ENCODE results near the gene PIGX. TPM values are rescaled to one million over a fixed set of nuclear protein-coding genes. Genes with fewer than 3 reads are reported as not detected.

The PIGX gene
- total RNA-seq, 3 donors from 2014 or later (not counting 1 experiment from before 2014, with no cell fraction given): 23.9 to 31.8 (median 24.2) TPM

GRCh38 chr3:196667056-196667825 lies 44.9 kb upstream of the PIGX start:
- peaks cover 8% of the 10 kb centered on the region for H3K4me1 ChIP-seq (ENCODE audit: control insufficient read depth, insufficient read depth, low read length)
- Mint-ChIP-seq H3K36me3 (no peaks in the 10 kb centered on the region), H3K27me3 (ENCODE audit: low read depth in 2 of 2) (no peaks in the 10 kb centered on the region), H3K4me1 (peaks cover 18 to 26% of the 10 kb centered on the region in 2 donors), H3K27ac (peak overlapping the region; percentile 14 to 21), H3K4me3 (no peak overlapping the region), H3K9me3 (no peaks in the 10 kb centered on the region)
- ATAC-seq (peak in 2 of 3 donors; percentile 46 to 83), DNase-seq (no peak)
- no peaks in the 10 kb centered on the region for H3K9me3 ChIP-seq (ENCODE audit: control insufficient read depth, insufficient read depth, low read length)
- WGBS (ENCODE audit: insufficient coverage): 93% methylated on average over 12 of the region's 14 CpGs
- no peaks in the 10 kb centered on the region for H3K27me3 ChIP-seq (ENCODE audit: control insufficient read depth, insufficient read depth, low read length)
- peaks cover 5% of the 10 kb centered on the region for H3K36me3 ChIP-seq (ENCODE audit: control insufficient read depth, insufficient read depth, low read length)
- H3K27ac ChIP-seq (ENCODE audit: low read length): no peak overlapping the region
- no peak overlapping the region for H3K4me3 ChIP-seq (ENCODE audit: low read length)
- intact Hi-C loops (cut with micrococcal nuclease): no loop called here
- TF ChIP-seq, protein P1, sequence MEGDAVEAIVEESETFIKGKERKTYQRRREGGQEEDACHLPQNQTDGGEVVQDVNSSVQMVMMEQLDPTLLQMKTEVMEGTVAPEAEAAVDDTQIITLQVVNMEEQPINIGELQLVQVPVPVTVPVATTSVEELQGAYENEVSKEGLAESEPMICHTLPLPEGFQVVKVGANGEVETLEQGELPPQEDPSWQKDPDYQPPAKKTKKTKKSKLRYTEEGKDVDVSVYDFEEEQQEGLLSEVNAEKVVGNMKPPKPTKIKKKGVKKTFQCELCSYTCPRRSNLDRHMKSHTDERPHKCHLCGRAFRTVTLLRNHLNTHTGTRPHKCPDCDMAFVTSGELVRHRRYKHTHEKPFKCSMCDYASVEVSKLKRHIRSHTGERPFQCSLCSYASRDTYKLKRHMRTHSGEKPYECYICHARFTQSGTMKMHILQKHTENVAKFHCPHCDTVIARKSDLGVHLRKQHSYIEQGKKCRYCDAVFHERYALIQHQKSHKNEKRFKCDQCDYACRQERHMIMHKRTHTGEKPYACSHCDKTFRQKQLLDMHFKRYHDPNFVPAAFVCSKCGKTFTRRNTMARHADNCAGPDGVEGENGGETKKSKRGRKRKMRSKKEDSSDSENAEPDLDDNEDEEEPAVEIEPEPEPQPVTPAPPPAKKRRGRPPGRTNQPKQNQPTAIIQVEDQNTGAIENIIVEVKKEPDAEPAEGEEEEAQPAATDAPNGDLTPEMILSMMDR (IDR thresholded peaks at IDR 0.05): no peak

GRCh38 chr3:196670339-196670738 lies 41.8 kb upstream of the PIGX start:
- intact Hi-C loops (cut with micrococcal nuclease): no loop called here
- WGBS (ENCODE audit: insufficient coverage): 34% methylated on average over 6 of the region's 6 CpGs
- H3K4me1 Mint-ChIP-seq: peaks cover 18 to 22% of the 10 kb centered on the region in 2 donors
- H3K4me3 Mint-ChIP-seq: no peak overlapping the region
- peaks cover 8% of the 10 kb centered on the region for H3K4me1 ChIP-seq (ENCODE audit: control insufficient read depth, insufficient read depth, low read length)
- H3K36me3 ChIP-seq (ENCODE audit: control insufficient read depth, insufficient read depth, low read length): no peaks in the 10 kb centered on the region
- no peaks in the 10 kb centered on the region for H3K9me3 ChIP-seq (ENCODE audit: control insufficient read depth, insufficient read depth, low read length)
- no peaks in the 10 kb centered on the region for H3K9me3 Mint-ChIP-seq
- no peak overlapping the region for H3K4me3 ChIP-seq (ENCODE audit: low read length)
- no peaks in the 10 kb centered on the region for H3K27me3 Mint-ChIP-seq (ENCODE audit: low read depth in 2 of 2)
- peak overlapping the region; percentile 75 for H3K27ac Mint-ChIP-seq
- no peak overlapping the region for H3K27ac ChIP-seq (ENCODE audit: low read length)
- H3K36me3 Mint-ChIP-seq: no peaks in the 10 kb centered on the region
- DNase-seq (no peak), ATAC-seq (no peak)
- TF ChIP-seq, protein P1 (IDR thresholded peaks at IDR 0.05): no peak
- H3K27me3 ChIP-seq (ENCODE audit: control insufficient read depth, insufficient read depth, low read length): no peaks in the 10 kb centered on the region

GRCh38 chr3:196673632-196674031 lies 38.5 kb upstream of the PIGX start:
- TF ChIP-seq, protein P1 (IDR thresholded peaks at IDR 0.05): no peak
- no peaks in the 10 kb centered on the region for H3K9me3 Mint-ChIP-seq
- 95% methylated on average over 3 of the region's 3 CpGs for WGBS (ENCODE audit: insufficient coverage)
- no peak overlapping the region for H3K27ac Mint-ChIP-seq
- Histone ChIP-seq H3K27ac (ENCODE audit: low read length) (no peak overlapping the region), H3K9me3 (ENCODE audit: control insufficient read depth, insufficient read depth, low read length) (no peaks in the 10 kb centered on the region), H3K4me1 (ENCODE audit: control insufficient read depth, insufficient read depth, low read length) (peaks cover 14% of the 10 kb centered on the region), H3K27me3 (ENCODE audit: control insufficient read depth, insufficient read depth, low read length) (no peaks in the 10 kb centered on the region), H3K36me3 (ENCODE audit: control insufficient read depth, insufficient read depth, low read length) (no peaks in the 10 kb centered on the region), H3K4me3 (ENCODE audit: low read length) (no peak overlapping the region)
- ATAC-seq: no peak
- intact Hi-C loops (cut with micrococcal nuclease): no loop called here
- H3K27me3 Mint-ChIP-seq (ENCODE audit: low read depth in 2 of 2): no peaks in the 10 kb centered on the region
- H3K4me1 Mint-ChIP-seq: peaks cover 17 to 22% of the 10 kb centered on the region in 2 donors
- H3K36me3 Mint-ChIP-seq: no peaks in the 10 kb centered on the region
- no peak for DNase-seq
- no peak overlapping the region for H3K4me3 Mint-ChIP-seq

All from natural killer cell (primary cell).